Duodenal mucosa (tissue), 2 donors: ENCODE results near the gene CLPSL2.

Source experiments
- H3K27ac ChIP-seq: one replicate; pipeline ENCODE4 v1.7.0; 2013; ENCODE audit warnings: low read depth, low read length
- H3K27me3 ChIP-seq, 2 donors: one replicate each; pipeline ENCODE4 v1.7.0; 2013; ENCODE audit warnings: low read length in 2 of 2, control low read depth in 1 of 2; ENCODE audit not compliant: insufficient read depth in 2 of 2, control insufficient read depth in 1 of 2
- H3K36me3 ChIP-seq, 2 donors: one replicate each; pipeline ENCODE4 v1.7.0; 2013; ENCODE audit warnings: low read length in 2 of 2, control low read depth in 1 of 2; ENCODE audit not compliant: insufficient read depth in 2 of 2, control insufficient read depth in 1 of 2
- H3K4me1 ChIP-seq, 2 donors: one replicate each; pipeline ENCODE4 v1.7.0; 2013; ENCODE audit warnings: low read length in 2 of 2, control low read depth in 1 of 2; ENCODE audit not compliant: insufficient read depth in 2 of 2, control insufficient read depth in 1 of 2
- H3K4me3 ChIP-seq, 2 donors: one replicate each; pipeline ENCODE4 v1.7.0; 2013; ENCODE audit warnings: low read length in 2 of 2, low read depth in 1 of 2
- H3K9ac ChIP-seq, 2 donors: one replicate each; pipeline ENCODE4 v1.7.0; 2013; ENCODE audit warnings: low read length in 2 of 2, low read depth in 1 of 2
- H3K9me3 ChIP-seq, 2 donors: one replicate each; pipeline ENCODE4 v1.7.0; 2013; ENCODE audit warnings: low read length in 2 of 2, control low read depth in 1 of 2; ENCODE audit not compliant: control insufficient read depth in 1 of 2

The CLPSL2 gene

GRCh38 chr6:35798706-35799105 lies 22.3 kb downstream of the CLPSL2 start:
- H3K4me1 ChIP-seq = no peaks in the 10 kb centered on the region
- no peaks in the 10 kb centered on the region for H3K27me3 ChIP-seq
- no peaks in the 10 kb centered on the region for H3K9me3 ChIP-seq
- no peaks in the 10 kb centered on the region for H3K36me3 ChIP-seq
- H3K27ac ChIP-seq = no peak overlapping the region
- H3K4me3 ChIP-seq = no peak overlapping the region
- no peak overlapping the region for H3K9ac ChIP-seq

- Histone ChIP-seq H3K4me1 (no peaks in the 10 kb centered on the region), H3K27ac (no peak overlapping the region), H3K27me3 (peaks cover 3 to 6% of the 10 kb centered on the region in 2 donors), H3K36me3 (no peaks in the 10 kb centered on the region), H3K9me3 (no peaks in the 10 kb centered on the region), H3K4me3 (no peak overlapping the region), H3K9ac (no peak overlapping the region)
These were observed 24.8 kb downstream of the CLPSL2 start for GRCh38 chr6:35801148-35801547.

DNA sequence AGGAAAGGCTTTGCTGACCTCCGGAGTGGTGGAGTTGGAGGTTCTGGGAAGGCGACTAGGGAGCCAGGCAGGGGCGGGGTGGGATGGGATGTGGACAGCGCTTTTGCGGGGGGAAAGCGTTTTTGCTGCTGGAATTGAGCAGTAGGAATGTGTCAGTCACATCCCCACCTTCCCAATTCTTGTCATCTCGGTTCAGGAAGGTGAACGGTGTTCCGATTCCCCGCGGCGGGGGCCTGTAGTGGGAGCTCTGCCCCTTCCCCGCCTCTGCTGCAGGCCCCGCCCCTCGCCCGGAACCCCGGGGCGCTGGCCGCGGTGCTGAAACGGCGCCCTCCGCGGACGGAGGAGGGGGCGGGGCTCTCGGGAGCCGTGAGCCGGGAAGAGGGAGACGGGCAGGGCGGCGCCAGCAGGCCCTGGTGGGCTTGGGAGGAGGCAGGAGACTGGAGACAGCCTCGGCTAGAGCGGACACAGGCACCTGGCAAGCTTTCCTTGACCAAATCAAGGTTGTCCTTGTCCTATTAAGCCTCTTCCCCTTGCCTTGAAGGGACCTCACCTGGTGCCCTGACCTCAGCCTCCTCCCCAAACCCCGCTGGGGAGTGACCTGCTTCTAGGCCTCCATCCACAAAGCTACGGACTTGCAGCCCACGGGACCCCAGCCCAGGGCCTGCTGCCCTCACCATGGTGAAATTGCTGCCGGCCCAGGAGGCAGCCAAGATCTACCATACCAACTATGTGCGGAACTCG lies 28.8 kb downstream of the CLPSL2 start, which contains the start of gene LHFPL5:
TSS of gene LHFPL5 (plus strand) at position 357 of the 741 bp plus-strand sequence. CDS start at position 676, 319 bp downstream.
- Histone ChIP-seq H3K36me3 (no peaks in the 10 kb centered on the region), H3K27ac (no peak within 1 kb of the TSS), H3K27me3 (peaks cover 6 to 7% of the 10 kb centered on the region in 2 donors), H3K4me1 (no peaks in the 10 kb centered on the region), H3K9me3 (no peaks in the 10 kb centered on the region), H3K4me3 (peak within 1 kb of the TSS in 1 of 2 donors; percentile 21), H3K9ac (no peak within 1 kb of the TSS)

DNA sequence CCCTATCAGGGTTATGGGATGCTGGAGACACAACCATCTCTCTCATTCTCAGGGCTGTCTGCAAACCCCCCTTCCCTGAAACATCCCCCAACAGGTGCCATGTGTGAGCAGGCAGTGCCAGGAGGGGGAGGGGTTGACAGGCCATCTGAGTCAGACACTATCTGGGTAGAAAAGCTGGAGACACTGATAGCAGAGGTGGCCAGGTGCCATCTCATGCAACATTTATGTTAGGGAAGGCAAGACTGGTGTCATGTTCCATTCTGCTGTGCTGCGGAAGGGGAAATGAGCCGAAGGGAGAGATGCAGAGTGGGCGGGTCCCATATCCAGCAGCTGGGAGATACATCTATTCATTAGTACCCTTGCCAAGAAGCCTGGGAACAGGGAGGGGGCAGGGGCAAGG lies 32.3 kb downstream of the CLPSL2 start:
- Histone ChIP-seq H3K9ac (no peak overlapping the region), H3K27me3 (peaks cover 6 to 7% of the 10 kb centered on the region in 2 donors), H3K27ac (no peak overlapping the region), H3K4me1 (no peaks in the 10 kb centered on the region), H3K4me3 (no peak overlapping the region), H3K9me3 (no peaks in the 10 kb centered on the region), H3K36me3 (no peaks in the 10 kb centered on the region)

DNA sequence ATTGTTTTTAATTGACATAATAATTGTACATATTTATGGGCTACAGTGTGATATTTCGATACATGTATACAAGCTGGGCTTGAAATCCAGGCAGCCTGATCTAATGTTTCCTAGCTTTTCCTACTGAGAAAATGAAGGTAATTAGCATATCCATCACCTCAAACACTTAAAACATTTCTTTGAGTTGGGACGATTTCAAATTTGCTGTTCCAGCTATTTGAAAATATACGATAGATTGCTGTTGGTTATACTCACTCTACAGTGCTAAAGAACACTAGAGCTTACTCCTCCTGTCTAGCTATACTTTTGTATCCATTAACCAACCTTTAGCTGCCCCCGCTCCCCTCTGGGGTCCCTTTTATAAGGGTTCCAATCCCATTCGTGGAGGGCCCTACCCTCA lies 33.4 kb downstream of the CLPSL2 start:
- peaks cover 6 to 7% of the 10 kb centered on the region in 2 donors for H3K27me3 ChIP-seq
- no peak overlapping the region for H3K27ac ChIP-seq
- no peak overlapping the region for H3K4me3 ChIP-seq
- no peak overlapping the region for H3K9ac ChIP-seq
- no peaks in the 10 kb centered on the region for H3K4me1 ChIP-seq
- H3K9me3 ChIP-seq = no peaks in the 10 kb centered on the region
- no peaks in the 10 kb centered on the region for H3K36me3 ChIP-seq

DNA sequence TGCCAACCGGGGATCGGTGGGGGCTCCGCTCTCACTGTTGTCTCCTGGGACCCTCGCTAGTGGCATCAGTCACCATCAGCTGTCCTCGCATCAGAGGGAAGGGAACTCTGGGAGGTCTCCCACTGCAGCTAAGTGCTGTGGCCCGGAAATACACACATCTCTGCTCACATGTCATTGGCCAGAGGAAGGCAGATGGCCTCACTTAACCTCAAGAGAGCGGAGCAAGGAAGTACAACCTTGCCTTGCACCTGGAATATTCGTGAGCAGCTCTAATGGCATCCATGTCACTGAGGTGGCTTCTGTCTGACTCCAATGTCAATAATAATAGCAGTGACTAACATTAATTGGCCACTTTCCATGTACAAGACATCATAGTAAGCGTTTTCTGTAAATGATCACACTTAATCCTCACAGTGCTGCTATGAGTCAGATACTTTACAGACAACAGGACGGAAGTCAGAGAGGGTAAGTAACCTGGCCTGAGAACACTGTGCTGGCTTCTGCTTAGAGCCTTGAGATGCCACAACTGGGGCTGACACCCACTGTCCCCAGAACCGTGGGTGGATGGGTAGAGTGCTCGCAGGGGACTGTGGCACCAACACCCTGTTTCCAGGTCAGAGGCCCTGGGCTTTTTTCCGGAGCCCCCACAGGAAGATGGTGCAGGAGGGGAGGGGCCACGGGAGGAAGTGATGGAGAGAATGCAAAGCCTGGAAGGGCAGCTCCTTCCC lies 34.7 kb downstream of the CLPSL2 start:
- peaks cover 0 to 4% of the 10 kb centered on the region in 2 donors for H3K27me3 ChIP-seq
- no peak overlapping the region for H3K27ac ChIP-seq
- no peak overlapping the region for H3K9ac ChIP-seq
- H3K36me3 ChIP-seq = no peaks in the 10 kb centered on the region
- no peaks in the 10 kb centered on the region for H3K4me1 ChIP-seq
- no peak overlapping the region for H3K4me3 ChIP-seq
- no peaks in the 10 kb centered on the region for H3K9me3 ChIP-seq

GRCh38 chr6:35811699-35811995 lies 35.2 kb downstream of the CLPSL2 start:
- H3K4me1 ChIP-seq = no peaks in the 10 kb centered on the region
- no peak overlapping the region for H3K4me3 ChIP-seq
- no peaks in the 10 kb centered on the region for H3K27me3 ChIP-seq
- H3K9ac ChIP-seq = no peak overlapping the region
- no peaks in the 10 kb centered on the region for H3K36me3 ChIP-seq
- H3K27ac ChIP-seq = no peak overlapping the region
- no peaks in the 10 kb centered on the region for H3K9me3 ChIP-seq

GRCh38 chr6:35817515-35817914 lies 41.1 kb downstream of the CLPSL2 start:
- Histone ChIP-seq H3K36me3 (no peaks in the 10 kb centered on the region), H3K4me3 (no peak overlapping the region)

GRCh38 chr6:35823601-35824000 lies 47.2 kb downstream of the CLPSL2 start:
- no peak overlapping the region for H3K9ac ChIP-seq
- no peaks in the 10 kb centered on the region for H3K9me3 ChIP-seq
- no peak overlapping the region for H3K4me3 ChIP-seq
- H3K27ac ChIP-seq = no peak overlapping the region
- no peaks in the 10 kb centered on the region for H3K27me3 ChIP-seq
- no peaks in the 10 kb centered on the region for H3K36me3 ChIP-seq
- no peaks in the 10 kb centered on the region for H3K4me1 ChIP-seq

More at GRCh38 chr6:35817515-35817914, 41.1 kb downstream of the CLPSL2 start:
- no peaks in the 10 kb centered on the region for H3K27me3 ChIP-seq
- peaks cover 0 to 4% of the 10 kb centered on the region in 2 donors for H3K9me3 ChIP-seq
- H3K4me1 ChIP-seq = no peaks in the 10 kb centered on the region
- H3K9ac ChIP-seq = no peak overlapping the region
- no peak overlapping the region for H3K27ac ChIP-seq

- H3K4me1 ChIP-seq = no peaks in the 10 kb centered on the region
- no peaks in the 10 kb centered on the region for H3K36me3 ChIP-seq
- H3K9ac ChIP-seq = no peak overlapping the region
- no peaks in the 10 kb centered on the region for H3K27me3 ChIP-seq
- no peaks in the 10 kb centered on the region for H3K9me3 ChIP-seq
- no peak overlapping the region for H3K4me3 ChIP-seq
- H3K27ac ChIP-seq = no peak overlapping the region
These were observed 48.3 kb downstream of the CLPSL2 start for GRCh38 chr6:35824552-35825192.
